GM06990 (cell line): ENCODE measurements around the gene CEP126.
"Not testable (repeated sequence)": the region's sequence is repeated elsewhere in the genome, so short reads cannot be mapped to it uniquely, and the experiment has no call there.

Experiments used
- DNase-seq: peaks from one replicate; pipeline ENCODE4 v3.0.0-alpha.2; 2011; ENCODE audit not compliant: insufficient read length; ENCODE audit errors: extremely low read depth
- H3K27me3 ChIP-seq: replicated peaks from 2 replicates; pipeline ENCODE4 v1.6.0; 2011; ENCODE audit warnings: low read length; ENCODE audit not compliant: control insufficient read depth, insufficient read depth
- H3K36me3 ChIP-seq: 2 replicates; pipeline ENCODE4 v1.5.1; 2011; ENCODE audit warnings: low read length; ENCODE audit not compliant: control insufficient read depth, insufficient read depth
- H3K4me3 ChIP-seq: replicated peaks from 2 replicates; pipeline ENCODE4 v1.5.1; 2011; ENCODE audit warnings: low read depth, mild to moderate bottlenecking, control low read depth, low read length
- CTCF ChIP-seq: IDR thresholded peaks from 2 replicates; pipeline ENCODE4 v1.5.1; 2011; ENCODE audit warnings: low read length, control low read depth, mild to moderate bottlenecking, inconsistent platforms; ENCODE audit not compliant: insufficient read depth, poor library complexity, severe bottlenecking

CEP126 gene

DNA sequence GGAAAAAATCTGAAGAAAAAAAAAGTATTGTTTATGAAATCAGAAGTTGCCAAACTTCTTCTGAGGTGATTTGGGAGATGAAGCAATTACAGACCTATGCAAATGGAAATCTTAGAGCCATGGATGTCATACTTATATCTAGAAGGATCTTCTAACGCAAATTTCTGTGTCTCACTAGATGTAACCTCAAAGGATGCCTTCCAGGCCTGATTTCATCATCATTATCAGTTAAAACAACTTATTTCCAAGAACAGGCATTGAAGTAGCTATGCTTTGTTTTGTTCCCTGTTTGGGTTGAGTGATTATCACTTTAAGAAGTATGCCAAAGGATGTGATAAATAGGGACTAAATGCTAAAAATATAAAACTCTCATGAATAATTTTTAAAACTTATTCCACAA, 45.4 kb downstream of the CEP126 start:
- Histone ChIP-seq H3K36me3 (no peaks in the 10 kb centered on the region), H3K27me3 (no peaks in the 10 kb centered on the region), H3K4me3 (no peak overlapping the region)
- TF ChIP-seq CTCF = no peak
- DNase-seq = no peak

DNA sequence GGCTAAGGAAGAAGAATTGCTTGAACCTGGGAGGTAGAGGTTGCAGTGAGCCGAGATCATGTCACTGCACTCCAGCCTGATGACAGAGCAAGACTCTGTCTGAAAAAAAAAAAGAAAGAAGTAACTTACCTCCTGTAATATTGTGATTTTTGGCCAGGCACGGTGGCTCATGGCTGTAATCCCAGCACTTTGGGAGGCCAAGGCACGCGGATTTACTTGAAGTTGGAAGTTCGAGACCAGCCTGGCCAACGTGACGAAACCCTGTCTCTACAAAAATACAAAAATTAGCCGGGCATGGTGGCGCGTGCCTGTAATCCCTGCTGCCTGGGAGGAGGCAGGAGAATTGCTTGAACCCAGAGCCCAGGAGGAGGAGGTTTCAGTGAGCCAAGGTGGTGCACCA, 49.4 kb downstream of the CEP126 start:
- not testable (repeated sequence) for H3K4me3 ChIP-seq, H3K27me3 ChIP-seq, DNase-seq, H3K36me3 ChIP-seq

GRCh38 chr11:101974255-101974654, 59.4 kb downstream of the CEP126 start:
- DNase-seq = no peak
- Histone ChIP-seq H3K4me3 (no peak overlapping the region), H3K27me3 (no peaks in the 10 kb centered on the region), H3K36me3 (no peaks in the 10 kb centered on the region)
- TF ChIP-seq CTCF = no peak

DNA sequence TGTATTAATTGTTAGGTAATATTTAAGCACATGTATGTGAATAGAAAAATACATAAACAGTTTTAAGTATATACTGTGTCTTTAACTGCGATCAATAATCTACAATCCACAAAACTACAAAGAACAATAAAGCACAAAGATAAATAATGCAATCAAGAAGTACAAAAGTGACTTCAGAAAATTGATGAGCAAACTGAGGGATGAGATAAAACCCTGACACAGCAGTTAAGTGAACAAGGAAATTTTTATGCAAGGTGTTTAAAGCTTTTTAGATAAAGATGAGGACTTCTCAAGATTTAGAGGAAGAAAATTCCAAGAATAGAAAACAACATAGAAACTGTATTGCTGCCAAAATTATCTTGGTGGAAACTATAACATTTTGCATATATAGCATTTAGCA, 60.0 kb downstream of the CEP126 start:
- no peak overlapping the region for H3K4me3 ChIP-seq
- DNase-seq = no peak
- H3K27me3 ChIP-seq = no peaks in the 10 kb centered on the region
- H3K36me3 ChIP-seq = no peaks in the 10 kb centered on the region
- no peak for TF ChIP-seq CTCF

DNA sequence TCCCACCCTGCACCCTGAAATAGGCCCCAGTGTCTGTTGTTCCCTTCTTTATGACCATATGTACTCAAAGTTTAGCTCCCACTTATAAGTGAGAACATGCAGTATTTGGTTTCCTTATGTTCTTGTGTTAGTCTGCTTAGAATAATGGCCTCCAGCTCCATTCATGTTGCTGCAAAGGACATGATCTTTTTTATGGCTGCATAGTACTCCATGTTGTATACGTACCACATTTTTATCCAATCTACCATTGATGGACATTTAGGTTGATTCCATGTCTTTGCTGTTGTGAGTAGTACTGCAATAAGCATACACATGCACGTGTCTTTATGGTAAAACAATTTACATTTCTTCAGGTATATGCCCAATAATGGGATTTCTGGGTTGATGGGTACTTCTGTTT, 60.9 kb downstream of the CEP126 start:
- Histone ChIP-seq H3K4me3 (no peak overlapping the region), H3K27me3 (no peaks in the 10 kb centered on the region), H3K36me3 (no peaks in the 10 kb centered on the region)
- no peak for TF ChIP-seq CTCF
- DNase-seq = no peak

DNA sequence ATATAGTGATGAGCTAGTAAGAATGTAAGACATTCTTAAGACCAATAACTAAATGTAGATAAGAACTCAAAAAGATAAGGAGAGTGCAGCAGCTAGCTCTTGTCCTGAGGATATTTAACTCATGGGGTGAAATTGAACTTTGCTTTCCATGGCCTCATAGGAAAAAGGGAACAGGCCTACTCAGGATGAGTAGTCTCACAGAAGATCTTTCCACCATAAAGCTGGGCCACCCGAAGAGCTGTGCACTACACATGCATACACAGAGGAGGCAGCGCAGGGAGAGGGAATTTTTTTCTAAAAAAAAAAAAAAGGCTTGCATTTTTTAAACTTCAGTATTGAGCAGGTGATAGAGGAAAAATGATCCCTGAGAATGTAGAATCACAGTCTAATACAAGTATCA, 72.6 kb downstream of the CEP126 start:
- no peaks in the 10 kb centered on the region for H3K36me3 ChIP-seq
- no peak overlapping the region for H3K4me3 ChIP-seq
- no peak for DNase-seq
- no peaks in the 10 kb centered on the region for H3K27me3 ChIP-seq
- no peak for TF ChIP-seq CTCF
